A549 (cell line): ENCODE data around the gene REPS2. TPM values are rescaled to one million over a fixed set of nuclear protein-coding genes. Genes with fewer than 3 reads are reported as not detected.

Experiments used
- ATAC-seq, 2 experiments: fragments of 200-7000 bp in 1 of 2; fragments of >200 bp in 1 of 2; cut with Nextera tagmentation in 1 of 2; cut with Tn5 transposase in 1 of 2; 3 replicates each; pipeline versions ENCODE4 v1.8.0 to v1.9.1; 2018 to 2020; ENCODE audit warnings: mild to moderate bottlenecking in 1 of 2, moderate library complexity in 1 of 2
- CTCF ChIA-PET: fragments of 300-600 bp; sonication (Branson Sonifier 250); formaldehyde crosslinking; extraction: SDS; loops from one replicate; lab custom pipeline; 2021; ENCODE audit warnings: antibody characterized with exemption, inconsistent platforms; lab: Yijun Ruan, JAX
- POLR2A ChIA-PET: fragments of 350-600 bp; formaldehyde crosslinking; extraction: SDS; loops from one replicate; lab custom pipeline; 2021; ENCODE audit warnings: antibody characterized with exemption, inconsistent platforms; lab: Yijun Ruan, JAX
- DNase-seq, 2 experiments: peaks; one replicate each; pipeline versions ENCODE4 v3.0.0 to v3.0.0-alpha.2; 2011 to 2016; ENCODE audit warnings: low read depth in 1 of 2, low spot score in 1 of 2
- FAIRE-seq: peaks from 2 replicates; lab custom pipeline; 2011; peaks lifted over from hg19 to GRCh38; lab: Jason Lieb, UNC
- H3K27ac ChIP-seq, 2 experiments: fragments of >200 bp; sonication (Bioruptor Twin); formaldehyde crosslinking; 3 replicates each; pipeline ENCODE4 v1.5.1; 2016 to 2017
- H3K4me1 ChIP-seq: fragments of >200 bp; sonication (Bioruptor Twin); formaldehyde crosslinking; 3 replicates; pipeline ENCODE4 v1.6.1; 2016
- H3K4me2 ChIP-seq: fragments of >200 bp; sonication (Bioruptor Twin); formaldehyde crosslinking; 3 replicates; pipeline ENCODE4 v1.6.1; 2016
- H3K4me3 ChIP-seq: fragments of >200 bp; sonication (Bioruptor Twin); formaldehyde crosslinking; 3 replicates; pipeline ENCODE4 v1.5.1; 2016
- H3K9me3 ChIP-seq: fragments of >200 bp; sonication (Bioruptor Twin); formaldehyde crosslinking; 3 replicates; pipeline ENCODE4 v1.6.1; 2016
- CBX8 ChIP-seq: fragments of 200-600 bp; sonication (generic); IDR thresholded peaks from 2 replicates; pipeline ENCODE4 v1.6.1; 2016
- NPAS2 ChIP-seq: fragments of 250-450 bp; sonication (Bioruptor Pico); IDR thresholded peaks from 2 replicates; pipeline ENCODE4 v1.8.0; 2022; ENCODE audit warnings: mild to moderate bottlenecking, moderate library complexity, borderline replicate concordance
- PHF8 ChIP-seq: fragments of 200-600 bp; sonication (generic); IDR thresholded peaks from 2 replicates; pipeline ENCODE4 v1.6.1; 2016; ENCODE audit warnings: low read depth, mild to moderate bottlenecking, antibody characterized with exemption, moderate library complexity, borderline replicate concordance
- POLR2AphosphoS2 ChIP-seq: conservative IDR thresholded peaks from 2 replicates; pipeline ENCODE4 v1.6.1; 2012; ENCODE audit warnings: low read length, improper control_type of control experiment, inconsistent platforms
- RCOR1 ChIP-seq: fragments of 150-350 bp; IDR thresholded peaks from 2 replicates; pipeline ENCODE4 v1.6.1; 2014; ENCODE audit warnings: antibody characterized with exemption, low read length, low read depth
- SMC3 ChIP-seq: fragments of >200 bp; sonication (Bioruptor Twin); formaldehyde crosslinking; IDR thresholded peaks from 3 replicates; pipeline ENCODE4 v1.6.1; 2018; ENCODE audit warnings: inconsistent platforms
- SREBF2 ChIP-seq: fragments of 450-650 bp; IDR thresholded peaks from 2 replicates; pipeline ENCODE4 v1.6.1; 2014; ENCODE audit warnings: mild to moderate bottlenecking, moderate library complexity
- WGBS: methylation state at CpG from one replicate; pipeline ENCODE4 v1.1.6; 2017; ENCODE audit errors: missing lambda C conversion rate; 5-methylcytosine and 5-hydroxymethylcytosine counted together
- polyA plus RNA-seq, 4 experiments: library from polyadenylated mRNA; depleted of rRNA in 3 of 4; stranded (reverse); fragments of >200 nt; fragmentation: RNase III in 1 of 4; extraction: RNeasy Plus Mini Kit Qiagen cat#74134 plus additional on column Dnase treatment in 1 of 4; gene quantifications; 2 replicates in 3 of 4; 3 replicates in 1 of 4; pipeline ENCODE4 v1.2.3, GENCODE V29; 2011 to 2017
- TF ChIP-seq, protein P1 (sequence below): fragments of 150-350 bp; IDR thresholded peaks from 2 replicates; pipeline ENCODE4 v1.6.1; 2014; ENCODE audit warnings: low read depth, mild to moderate bottlenecking, low read length
- TF ChIP-seq, protein P2 (sequence below): fragments of >200 bp; sonication (Bioruptor Twin); formaldehyde crosslinking; IDR thresholded peaks from 3 replicates; pipeline ENCODE4 v1.5.1; 2016
- TF ChIP-seq, protein P3 (sequence below): fragments of >200 bp; sonication (Bioruptor Twin); formaldehyde crosslinking; IDR thresholded peaks from 3 replicates; pipeline ENCODE4 v1.6.1; 2016

Gene REPS2
- polyA plus RNA-seq, 2 of the 4 experiments (the other 2 are of a cell fraction): 0.17 to 0.76 TPM

DNA sequence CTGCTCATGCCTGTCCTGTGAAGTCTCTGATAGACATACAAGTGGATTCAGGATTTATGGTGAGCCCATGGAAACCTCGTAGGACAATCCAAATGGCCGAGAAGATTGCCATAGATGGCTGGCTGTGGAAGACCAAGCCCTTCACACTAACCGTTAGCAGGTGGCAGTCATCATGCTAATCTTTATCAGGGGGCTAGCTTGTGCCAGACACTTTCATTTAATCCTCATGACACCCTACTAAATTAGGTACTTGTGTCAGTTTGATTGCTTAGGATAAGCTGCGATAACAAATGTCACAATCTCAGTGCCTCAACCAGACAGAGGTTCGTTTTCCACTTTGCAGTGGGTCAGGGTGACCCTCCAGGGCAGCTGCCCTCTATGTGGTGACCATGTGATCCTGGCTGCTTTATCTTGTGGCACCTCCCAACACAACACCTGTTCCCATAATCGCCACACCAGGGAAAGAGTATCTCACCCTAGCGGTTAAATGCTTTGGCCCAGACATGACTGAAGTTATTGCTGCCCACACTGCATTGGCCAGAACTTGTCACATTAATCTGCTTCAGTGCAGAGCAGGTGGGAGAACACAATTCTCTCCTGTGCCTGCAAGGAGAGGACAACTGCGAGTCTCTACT is 60.8 kb downstream of the REPS2 start:
- DNase-seq: peak; percentile 10 to 13

DNA sequence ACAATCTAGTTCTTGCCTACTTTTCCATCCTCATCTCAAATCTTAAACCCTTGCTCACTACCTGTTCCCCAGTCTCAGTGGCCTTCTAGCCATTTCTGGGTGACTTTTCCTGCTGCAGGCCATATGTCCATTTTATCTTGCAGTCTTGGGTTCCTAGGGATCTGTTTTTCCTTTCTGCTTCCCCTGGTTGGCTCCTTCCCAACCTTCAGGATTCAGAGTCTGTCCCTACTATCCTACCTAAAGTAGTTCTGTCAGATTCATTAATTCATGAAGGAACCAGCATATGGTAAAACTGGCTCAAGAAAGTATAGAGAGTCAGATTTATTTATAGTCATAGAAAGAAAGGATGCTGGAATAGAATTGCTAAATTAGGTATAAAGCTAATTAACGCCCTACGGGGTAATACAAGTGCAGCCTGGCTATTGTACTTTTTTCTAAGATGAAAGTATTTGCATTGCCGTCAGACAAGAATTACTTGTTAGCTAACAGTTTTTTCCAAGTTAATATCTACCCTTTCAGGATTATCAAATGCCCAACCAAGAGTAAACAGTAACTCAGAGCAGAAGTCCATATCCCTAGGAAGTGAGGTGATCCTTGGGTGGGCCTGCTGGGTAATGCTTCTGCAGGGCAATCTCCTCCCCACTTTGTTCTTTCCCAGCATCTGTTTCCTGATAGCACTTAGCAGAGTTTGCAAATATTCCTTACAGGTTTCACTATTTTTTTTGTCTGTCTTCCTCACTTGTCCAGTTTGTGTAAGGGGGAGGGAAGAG is 63.6 kb downstream of the REPS2 start:
- FAIRE-seq: peak; percentile 84
- 79% methylated on average over 3 of the region's 3 CpGs for WGBS
- DNase-seq: no peak
- no peak overlapping the region for H3K4me3 ChIP-seq
- CTCF ChIA-PET: interaction anchor here (0.9 to 1.2 kb wide), 3 partner anchors 36 to 184 kb away, joined by 3 to 5 read pairs (median 3); no protein-coding TSS in a partner anchor
- no peak for ATAC-seq
- TF ChIP-seq PHF8 (no peak), NPAS2 (no peak), SREBF2 (no peak), CBX8 (no peak)
- TF ChIP-seq, protein P1, sequence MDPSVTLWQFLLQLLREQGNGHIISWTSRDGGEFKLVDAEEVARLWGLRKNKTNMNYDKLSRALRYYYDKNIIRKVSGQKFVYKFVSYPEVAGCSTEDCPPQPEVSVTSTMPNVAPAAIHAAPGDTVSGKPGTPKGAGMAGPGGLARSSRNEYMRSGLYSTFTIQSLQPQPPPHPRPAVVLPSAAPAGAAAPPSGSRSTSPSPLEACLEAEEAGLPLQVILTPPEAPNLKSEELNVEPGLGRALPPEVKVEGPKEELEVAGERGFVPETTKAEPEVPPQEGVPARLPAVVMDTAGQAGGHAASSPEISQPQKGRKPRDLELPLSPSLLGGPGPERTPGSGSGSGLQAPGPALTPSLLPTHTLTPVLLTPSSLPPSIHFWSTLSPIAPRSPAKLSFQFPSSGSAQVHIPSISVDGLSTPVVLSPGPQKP: no peak
- TF ChIP-seq, protein P2, sequence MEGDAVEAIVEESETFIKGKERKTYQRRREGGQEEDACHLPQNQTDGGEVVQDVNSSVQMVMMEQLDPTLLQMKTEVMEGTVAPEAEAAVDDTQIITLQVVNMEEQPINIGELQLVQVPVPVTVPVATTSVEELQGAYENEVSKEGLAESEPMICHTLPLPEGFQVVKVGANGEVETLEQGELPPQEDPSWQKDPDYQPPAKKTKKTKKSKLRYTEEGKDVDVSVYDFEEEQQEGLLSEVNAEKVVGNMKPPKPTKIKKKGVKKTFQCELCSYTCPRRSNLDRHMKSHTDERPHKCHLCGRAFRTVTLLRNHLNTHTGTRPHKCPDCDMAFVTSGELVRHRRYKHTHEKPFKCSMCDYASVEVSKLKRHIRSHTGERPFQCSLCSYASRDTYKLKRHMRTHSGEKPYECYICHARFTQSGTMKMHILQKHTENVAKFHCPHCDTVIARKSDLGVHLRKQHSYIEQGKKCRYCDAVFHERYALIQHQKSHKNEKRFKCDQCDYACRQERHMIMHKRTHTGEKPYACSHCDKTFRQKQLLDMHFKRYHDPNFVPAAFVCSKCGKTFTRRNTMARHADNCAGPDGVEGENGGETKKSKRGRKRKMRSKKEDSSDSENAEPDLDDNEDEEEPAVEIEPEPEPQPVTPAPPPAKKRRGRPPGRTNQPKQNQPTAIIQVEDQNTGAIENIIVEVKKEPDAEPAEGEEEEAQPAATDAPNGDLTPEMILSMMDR: no peak
- no peak overlapping the region for H3K27ac ChIP-seq
- POLR2A ChIA-PET: no interaction called here
- no peaks in the 10 kb centered on the region for H3K9me3 ChIP-seq
- H3K4me1 ChIP-seq: no peaks in the 10 kb centered on the region
- no peak overlapping the region for H3K4me2 ChIP-seq

More for the DNA sequence above, 60.8 kb downstream of the REPS2 start:
- POLR2A ChIA-PET: no interaction called here
- peak; percentile 62 to 78 for ATAC-seq
- no peak overlapping the region for H3K4me2 ChIP-seq
- FAIRE-seq: no peak
- no peaks in the 10 kb centered on the region for H3K9me3 ChIP-seq
- H3K4me1 ChIP-seq: no peaks in the 10 kb centered on the region
- H3K4me3 ChIP-seq: no peak overlapping the region
- H3K27ac ChIP-seq: no peak overlapping the region
- 52% methylated on average over 5 of the region's 8 CpGs for WGBS
- CTCF ChIA-PET: interaction anchor here (0.6 to 2.1 kb wide), 2 partner anchors 10 to 39 kb away, joined by 3 to 5 read pairs; no protein-coding TSS in a partner anchor
- no peak for TF ChIP-seq POLR2AphosphoS2
- TF ChIP-seq, protein P2: peak; percentile 14; the same call in 1 of the 3 replicates
- TF ChIP-seq SMC3: peak; percentile 33; the same call in 1 of the 3 replicates

DNA sequence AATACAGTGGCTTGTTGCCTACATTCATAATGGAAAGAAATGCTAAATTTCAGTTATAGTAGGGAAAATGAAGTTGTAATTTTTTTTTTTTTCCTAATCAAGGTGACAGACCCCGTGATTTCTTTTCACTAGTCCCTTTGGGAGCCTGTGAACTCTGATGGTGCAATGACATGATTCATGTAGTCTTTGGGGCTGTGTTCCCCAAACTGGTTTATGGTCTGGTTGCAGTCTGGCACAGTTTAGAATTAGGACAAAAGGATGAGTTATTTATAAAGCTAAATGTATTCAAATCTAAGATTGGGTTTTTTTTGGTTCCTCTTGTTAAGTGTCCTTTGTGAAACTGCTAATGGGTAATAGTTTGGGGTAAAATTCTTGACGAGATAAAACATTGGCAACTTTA is 66.0 kb downstream of the REPS2 start:
- ChIA-PET CTCF (interaction anchor here (0.7 kb wide), 1 partner anchor 33 kb away, joined by 3 read pairs; no protein-coding TSS in a partner anchor), POLR2A (no interaction called here)
- no peak overlapping the region for H3K27ac ChIP-seq
- DNase-seq (no peak), FAIRE-seq (no peak), ATAC-seq (no peak)
- H3K4me2 ChIP-seq: no peak overlapping the region
- 12% methylated on average over 2 of the region's 2 CpGs for WGBS
- H3K4me3 ChIP-seq: no peak overlapping the region
- H3K9me3 ChIP-seq: no peaks in the 10 kb centered on the region
- no peaks in the 10 kb centered on the region for H3K4me1 ChIP-seq
- no peak for TF ChIP-seq RCOR1
- TF ChIP-seq PHF8: no peak
- TF ChIP-seq, protein P3, sequence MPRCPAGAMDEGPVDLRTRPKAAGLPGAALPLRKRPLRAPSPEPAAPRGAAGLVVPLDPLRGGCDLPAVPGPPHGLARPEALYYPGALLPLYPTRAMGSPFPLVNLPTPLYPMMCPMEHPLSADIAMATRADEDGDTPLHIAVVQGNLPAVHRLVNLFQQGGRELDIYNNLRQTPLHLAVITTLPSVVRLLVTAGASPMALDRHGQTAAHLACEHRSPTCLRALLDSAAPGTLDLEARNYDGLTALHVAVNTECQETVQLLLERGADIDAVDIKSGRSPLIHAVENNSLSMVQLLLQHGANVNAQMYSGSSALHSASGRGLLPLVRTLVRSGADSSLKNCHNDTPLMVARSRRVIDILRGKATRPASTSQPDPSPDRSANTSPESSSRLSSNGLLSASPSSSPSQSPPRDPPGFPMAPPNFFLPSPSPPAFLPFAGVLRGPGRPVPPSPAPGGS: no peak
